Stomach (tissue), 4 donors: ENCODE results near the gene COL9A1.

ENCODE experiments used
- POLR2A ChIP-seq, 4 donors: fragments of 450-650 bp; IDR thresholded peaks; one replicate each; pipeline ENCODE4 v1.6.1; 2016; ENCODE audit warnings: antibody characterized with exemption in 4 of 4, control low read depth in 2 of 4, mild to moderate bottlenecking in 1 of 4, moderate library complexity in 1 of 4
- POLR2AphosphoS5 ChIP-seq, 3 donors: sonication (generic); formaldehyde crosslinking; IDR thresholded peaks; one replicate each; pipeline ENCODE4 v1.6.1; 2016; ENCODE audit warnings: antibody characterized with exemption in 3 of 3
- TF ChIP-seq, protein P1 (sequence below), 7 experiments: fragments of 450-650 bp in 4 of 7; fragments of 200-600 bp in 3 of 7; sonication (generic) in 3 of 7; IDR thresholded peaks; one replicate each; pipeline ENCODE4 v1.5.1; 2016 to 2019; ENCODE audit warnings: antibody characterized with exemption in 7 of 7, control low read depth in 2 of 7, mild to moderate bottlenecking in 1 of 7

- TF ChIP-seq POLR2A (IDR thresholded peaks at IDR 0.05) = no peak
- TF ChIP-seq, protein P1, sequence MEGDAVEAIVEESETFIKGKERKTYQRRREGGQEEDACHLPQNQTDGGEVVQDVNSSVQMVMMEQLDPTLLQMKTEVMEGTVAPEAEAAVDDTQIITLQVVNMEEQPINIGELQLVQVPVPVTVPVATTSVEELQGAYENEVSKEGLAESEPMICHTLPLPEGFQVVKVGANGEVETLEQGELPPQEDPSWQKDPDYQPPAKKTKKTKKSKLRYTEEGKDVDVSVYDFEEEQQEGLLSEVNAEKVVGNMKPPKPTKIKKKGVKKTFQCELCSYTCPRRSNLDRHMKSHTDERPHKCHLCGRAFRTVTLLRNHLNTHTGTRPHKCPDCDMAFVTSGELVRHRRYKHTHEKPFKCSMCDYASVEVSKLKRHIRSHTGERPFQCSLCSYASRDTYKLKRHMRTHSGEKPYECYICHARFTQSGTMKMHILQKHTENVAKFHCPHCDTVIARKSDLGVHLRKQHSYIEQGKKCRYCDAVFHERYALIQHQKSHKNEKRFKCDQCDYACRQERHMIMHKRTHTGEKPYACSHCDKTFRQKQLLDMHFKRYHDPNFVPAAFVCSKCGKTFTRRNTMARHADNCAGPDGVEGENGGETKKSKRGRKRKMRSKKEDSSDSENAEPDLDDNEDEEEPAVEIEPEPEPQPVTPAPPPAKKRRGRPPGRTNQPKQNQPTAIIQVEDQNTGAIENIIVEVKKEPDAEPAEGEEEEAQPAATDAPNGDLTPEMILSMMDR (IDR thresholded peaks at IDR 0.05) = no peak
- no peak for TF ChIP-seq POLR2AphosphoS5 (IDR thresholded peaks at IDR 0.05)
These were observed 4.1 kb upstream of the COL9A1 start for GRCh38 chr6:70307008-70307407.
